ENCODE measurements around the gene CES3.
"Not testable (repeated sequence)": the region's sequence is repeated elsewhere in the genome, so short reads cannot be mapped to it uniquely, and the experiment has no call there.

Gene CES3

GRCh38 chr16:66961914-66962313 lies 848 bp downstream of the CES3 start:
- Histone ChIP-seq H3K36me3 (no peaks in the 10 kb centered on the region), H3K27me3 (no peaks in the 10 kb centered on the region; a peak in 1 of 22 replicates), H3K4me2 (peak overlapping the region; percentile 67 to 95 (median 80)), H3K4me3 (peak overlapping the region in 1 of 10 experiments; percentile 22; a peak in 1 of 20 replicates), H3K4me1 (peaks cover 41 to 67% (median 61%) of the 10 kb centered on the region in 10 experiments), H3K27ac (peak overlapping the region; percentile 29 to 78 (median 63); a peak in 20 of 22 replicates), H4K20me1 (no peaks in the 10 kb centered on the region), H3K9ac (peak overlapping the region in 8 of 11 experiments; percentile 0 to 56 (median 28); a peak in 5 of 22 replicates), H3K9me3 (replicated peaks in 1 of 11) (no peaks in the 10 kb centered on the region)
- TF ChIP-seq Cebpa-rat (IDR thresholded peaks at IDR 0.05), result no peak

GRCh38 chr16:66964049-66964448 lies 3.0 kb downstream of the CES3 start:
- no peak for TF ChIP-seq Cebpa-rat (IDR thresholded peaks at IDR 0.05)
- peaks cover 31 to 48% (median 41%) of the 10 kb centered on the region in 10 experiments for H3K4me1 ChIP-seq
- H3K9me3 ChIP-seq (replicated peaks in 1 of 11), result no peaks in the 10 kb centered on the region
- no peaks in the 10 kb centered on the region for H4K20me1 ChIP-seq
- no peak overlapping the region for H3K27ac ChIP-seq
- H3K36me3 ChIP-seq, result no peaks in the 10 kb centered on the region
- H3K27me3 ChIP-seq, result no peaks in the 10 kb centered on the region; a peak in 1 of 22 replicates
- H3K9ac ChIP-seq, result no peak overlapping the region
- no peak overlapping the region for H3K4me3 ChIP-seq
- H3K4me2 ChIP-seq, result peak overlapping the region in 1 of 11 experiments; percentile 82; a peak in 1 of 22 replicates

- H3K27me3 ChIP-seq, result no peaks in the 10 kb centered on the region; a peak in 1 of 22 replicates
- no peak overlapping the region for H3K27ac ChIP-seq
- TF ChIP-seq Cebpa-rat (IDR thresholded peaks at IDR 0.05), result no peak
- no peaks in the 10 kb centered on the region for H3K9me3 ChIP-seq (replicated peaks in 1 of 11)
- H3K36me3 ChIP-seq, result no peaks in the 10 kb centered on the region
- H4K20me1 ChIP-seq, result no peaks in the 10 kb centered on the region
- no peak overlapping the region for H3K4me3 ChIP-seq
- H3K4me1 ChIP-seq, result peaks cover 0 to under 1% (median 0%) of the 10 kb centered on the region in 10 experiments; a peak in 1 of 20 replicates
- H3K4me2 ChIP-seq, result no peak overlapping the region
- no peak overlapping the region for H3K9ac ChIP-seq
Observed at GRCh38 chr16:66968847-66969246, 7.8 kb downstream of the CES3 start.

- Histone ChIP-seq H3K27me3 (no peaks in the 10 kb centered on the region), H3K4me2 (no peak overlapping the region), H4K20me1 (no peaks in the 10 kb centered on the region), H3K9me3 (replicated peaks in 1 of 11) (no peaks in the 10 kb centered on the region), H3K9ac (no peak overlapping the region), H3K27ac (no peak overlapping the region), H3K4me3 (no peak overlapping the region), H3K36me3 (no peaks in the 10 kb centered on the region), H3K4me1 (peaks cover 0 to 9% (median 6%) of the 10 kb centered on the region in 10 experiments; a peak in 7 of 20 replicates)
- no peak for TF ChIP-seq Cebpa-rat (IDR thresholded peaks at IDR 0.05)
Observed at GRCh38 chr16:66970775-66971720, 10.0 kb downstream of the CES3 start.

GRCh38 chr16:66972983-66973382 lies 11.9 kb downstream of the CES3 start:
- Histone ChIP-seq H3K9ac (no peak overlapping the region; a peak in 1 of 22 replicates), H3K36me3 (no peaks in the 10 kb centered on the region), H3K27me3 (no peaks in the 10 kb centered on the region), H3K9me3 (replicated peaks in 1 of 11) (no peaks in the 10 kb centered on the region), H4K20me1 (no peaks in the 10 kb centered on the region), H3K4me3 (no peak overlapping the region), H3K4me1 (peaks cover 16 to 26% (median 24%) of the 10 kb centered on the region in 10 experiments), H3K4me2 (no peak overlapping the region), H3K27ac (no peak overlapping the region)
- no peak for TF ChIP-seq Cebpa-rat (IDR thresholded peaks at IDR 0.05)

- Histone ChIP-seq H3K27me3 (no peaks in the 10 kb centered on the region), H3K27ac (no peak overlapping the region), H3K9me3 (replicated peaks in 1 of 11) (no peaks in the 10 kb centered on the region), H3K36me3 (no peaks in the 10 kb centered on the region), H3K4me2 (no peak overlapping the region), H3K4me3 (no peak overlapping the region), H4K20me1 (no peaks in the 10 kb centered on the region), H3K9ac (no peak overlapping the region), H3K4me1 (peaks cover 23 to 34% (median 30%) of the 10 kb centered on the region in 10 experiments)
- no peak for TF ChIP-seq Cebpa-rat (IDR thresholded peaks at IDR 0.05)
Observed at GRCh38 chr16:66973716-66974115, 12.7 kb downstream of the CES3 start.

- H3K4me1 ChIP-seq, result peaks cover 29 to 40% (median 36%) of the 10 kb centered on the region in 10 experiments
- H3K27ac ChIP-seq, result not testable (repeated sequence)
Observed at GRCh38 chr16:66974156-66974931, 13.3 kb downstream of the CES3 start.

GRCh38 chr16:66974932-66975246 lies 13.8 kb downstream of the CES3 start:
- not testable (repeated sequence) for H4K20me1 ChIP-seq; H3K27ac ChIP-seq; H3K27me3 ChIP-seq; H3K36me3 ChIP-seq; H3K9me3 ChIP-seq (replicated peaks in 1 of 11); H3K9ac ChIP-seq; H3K4me3 ChIP-seq
- Histone ChIP-seq H3K4me2 (peak overlapping the region in 2 of 11 experiments; percentile 11 to 18; a peak in 1 of 22 replicates), H3K4me1 (peaks cover 29 to 40% (median 39%) of the 10 kb centered on the region in 10 experiments)

More at GRCh38 chr16:66974156-66974931, 13.3 kb downstream of the CES3 start:
- not testable (repeated sequence) for H3K27me3 ChIP-seq; H3K4me3 ChIP-seq; H4K20me1 ChIP-seq; H3K36me3 ChIP-seq; H3K9ac ChIP-seq; H3K9me3 ChIP-seq (replicated peaks in 1 of 11)
- H3K4me2 ChIP-seq, result 0 out of 22 replicates have a peak overlapping the region, but pooled peaks of 1 of the 11 experiments have one; percentile 11

- H3K4me3 ChIP-seq, result no peak overlapping the region
- H3K27me3 ChIP-seq, result no peaks in the 10 kb centered on the region
- H3K9ac ChIP-seq, result no peak overlapping the region
- H3K4me2 ChIP-seq, result peak overlapping the region in 4 of 11 experiments; percentile 11 to 67 (median 15); a peak in 2 of 22 replicates
- no peak overlapping the region for H3K27ac ChIP-seq
- no peaks in the 10 kb centered on the region for H3K36me3 ChIP-seq
- H4K20me1 ChIP-seq, result 0 out of 22 replicates have a peak, but pooled peaks cover 0 to 7% (median 0%) of the 10 kb centered on the region in 11 experiments
- TF ChIP-seq Cebpa-rat (IDR thresholded peaks at IDR 0.05), result no peak
- H3K4me1 ChIP-seq, result peaks cover 29 to 40% (median 39%) of the 10 kb centered on the region in 10 experiments
- H3K9me3 ChIP-seq (replicated peaks in 1 of 11), result no peaks in the 10 kb centered on the region
Observed at GRCh38 chr16:66975302-66975893, 14.3 kb downstream of the CES3 start.
